Neuronal stem cell (in vitro differentiated cells): Measurements from ENCODE around the gene C3orf70.

ENCODE experiments used
- DNase-seq: peaks from one replicate; pipeline ENCODE4 v3.0.0-alpha.2; 2013; ENCODE audit warnings: low spot score
- H2AFZ ChIP-seq: one replicate; pipeline ENCODE4 v1.6.1; 2013; ENCODE audit warnings: mild to moderate bottlenecking, low read length, inconsistent platforms
- H2AK5ac ChIP-seq: 2 replicates; pipeline ENCODE4 v1.6.1; 2013; ENCODE audit warnings: low read depth, mild to moderate bottlenecking, inconsistent platforms, low read length, moderate library complexity, mixed read lengths
- H2BK120ac ChIP-seq: 2 replicates; pipeline ENCODE4 v1.6.1; 2013; ENCODE audit warnings: low read depth, mild to moderate bottlenecking, inconsistent platforms, low read length, moderate library complexity, mixed read lengths
- H2BK12ac ChIP-seq: one replicate; pipeline ENCODE4 v1.6.1; 2013; ENCODE audit warnings: low read length, inconsistent platforms
- H2BK15ac ChIP-seq: 2 replicates; pipeline ENCODE4 v1.6.1; 2013; ENCODE audit warnings: mild to moderate bottlenecking, low read length, inconsistent platforms, mixed read lengths
- H2BK5ac ChIP-seq: one replicate; pipeline ENCODE4 v1.6.1; 2013; ENCODE audit warnings: inconsistent platforms, mild to moderate bottlenecking, low read length, moderate library complexity
- H3K14ac ChIP-seq: one replicate; pipeline ENCODE4 v1.6.1; 2013; ENCODE audit warnings: low read length, inconsistent platforms
- H3K18ac ChIP-seq: 2 replicates; pipeline ENCODE4 v1.6.1; 2013; ENCODE audit warnings: low read length, inconsistent platforms
- H3K23ac ChIP-seq: 2 replicates; pipeline ENCODE4 v1.6.1; 2013; ENCODE audit warnings: low read depth, mild to moderate bottlenecking, mixed read lengths, low read length, inconsistent platforms; ENCODE audit not compliant: poor library complexity
- H3K27ac ChIP-seq: replicated peaks from 3 replicates; pipeline ENCODE4 v1.5.1; 2013; ENCODE audit warnings: low read length, inconsistent platforms
- H3K27me3 ChIP-seq, 3 experiments: 2 replicates each; pipeline ENCODE4 v1.6.1; 2013; ENCODE audit warnings: low read length in 3 of 3, mild to moderate bottlenecking in 2 of 3, inconsistent platforms in 1 of 3, low read depth in 1 of 3, mixed read lengths in 1 of 3, moderate library complexity in 1 of 3; ENCODE audit not compliant: control insufficient read depth in 3 of 3, insufficient read depth in 3 of 3
- H3K36me3 ChIP-seq, 2 donors: replicated peaks in 1 of 2; 2 replicates each; pipeline ENCODE4 v1.6.1; 2013; ENCODE audit warnings: low read length in 2 of 2; ENCODE audit not compliant: control insufficient read depth in 2 of 2, insufficient read depth in 2 of 2
- H3K4ac ChIP-seq: 2 replicates; pipeline ENCODE4 v1.6.1; 2013; ENCODE audit warnings: inconsistent platforms, mild to moderate bottlenecking, low read length, moderate library complexity
- H3K4me1 ChIP-seq, 2 donors: 1 replicate in 1 of 2; 2 replicates in 1 of 2; pipeline ENCODE4 v1.6.1; 2013; ENCODE audit warnings: low read length in 2 of 2, low read depth in 1 of 2; ENCODE audit not compliant: control insufficient read depth in 2 of 2, insufficient read depth in 1 of 2
- H3K4me2 ChIP-seq: one replicate; pipeline ENCODE4 v1.6.1; 2013; ENCODE audit warnings: mild to moderate bottlenecking, low read length, inconsistent platforms; ENCODE audit not compliant: insufficient read depth, poor library complexity, severe bottlenecking
- H3K4me3 ChIP-seq, 2 donors: 2 replicates each; pipeline ENCODE4 v1.5.1; 2013; ENCODE audit warnings: low read length in 2 of 2, mild to moderate bottlenecking in 2 of 2, inconsistent platforms in 1 of 2, moderate library complexity in 1 of 2
- H3K79me1 ChIP-seq: one replicate; pipeline ENCODE4 v1.6.1; 2013; ENCODE audit warnings: low read depth, mild to moderate bottlenecking, inconsistent platforms, low read length, moderate library complexity
- H3K9ac ChIP-seq: one replicate; pipeline ENCODE4 v1.6.1; 2013; ENCODE audit warnings: mild to moderate bottlenecking, low read depth, low read length, inconsistent platforms; ENCODE audit not compliant: poor library complexity
- H3K9me3 ChIP-seq, 2 donors: replicated peaks in 1 of 2; 2 replicates each; pipeline versions ENCODE3 to v1.6.1; 2013; ENCODE audit warnings: low read length in 2 of 2, mild to moderate bottlenecking in 2 of 2, inconsistent platforms in 1 of 2, low read depth in 1 of 2, mixed read lengths in 1 of 2, moderate library complexity in 1 of 2; ENCODE audit not compliant: control insufficient read depth in 2 of 2, insufficient read depth in 1 of 2
- H4K8ac ChIP-seq: one replicate; pipeline ENCODE4 v1.6.1; 2013; ENCODE audit warnings: low read depth, mild to moderate bottlenecking, inconsistent platforms, low read length, moderate library complexity
- H4K91ac ChIP-seq: one replicate; pipeline ENCODE4 v1.6.1; 2013; ENCODE audit warnings: low read length, low read depth, mild to moderate bottlenecking, inconsistent platforms; ENCODE audit not compliant: poor library complexity
- WGBS, 2 donors: extraction: QIAGEN DNeasy Blood & Tissue Kit; methylation state at CpG; one replicate each; pipeline ENCODE4 v1.1.7; 2013; ENCODE audit warnings: missing lambda C conversion rate in 2 of 2, mixed read lengths in 1 of 2; ENCODE audit not compliant: insufficient read length in 2 of 2, insufficient replicate concordance in 1 of 2; ENCODE audit errors: extremely low coverage in 2 of 2; 5-methylcytosine and 5-hydroxymethylcytosine counted together

The C3orf70 gene

GRCh38 chr3:185144784-185145183, 8.1 kb downstream of the C3orf70 start:
- no peak overlapping the region for H4K8ac ChIP-seq
- H2BK5ac ChIP-seq, result no peak overlapping the region
- no peak overlapping the region for H3K23ac ChIP-seq
- WGBS, 2 donors, result no CpG with 5 or more reads among the region's 3 CpGs
- H3K4me1 ChIP-seq, result no peaks in the 10 kb centered on the region
- no peak overlapping the region for H3K18ac ChIP-seq
- no peaks in the 10 kb centered on the region for H3K79me1 ChIP-seq
- H4K91ac ChIP-seq, result no peak overlapping the region
- H3K9ac ChIP-seq, result no peak overlapping the region
- no peak overlapping the region for H3K4me2 ChIP-seq
- H3K9me3 ChIP-seq, result no peaks in the 10 kb centered on the region
- no peaks in the 10 kb centered on the region for H3K36me3 ChIP-seq
- H3K27ac ChIP-seq, result no peak overlapping the region
- H2BK15ac ChIP-seq, result no peak overlapping the region
- no peak overlapping the region for H2AK5ac ChIP-seq
- H3K14ac ChIP-seq, result no peak overlapping the region
- H3K4ac ChIP-seq, result no peak overlapping the region
- no peak overlapping the region for H2BK12ac ChIP-seq
- H2BK120ac ChIP-seq, result no peak overlapping the region
- H3K4me3 ChIP-seq, result no peak overlapping the region
- DNase-seq, result no peak
- peaks cover 0 to 7% (median 0%) of the 10 kb centered on the region in 3 experiments for H3K27me3 ChIP-seq
- H2AFZ ChIP-seq, result no peak overlapping the region

DNA sequence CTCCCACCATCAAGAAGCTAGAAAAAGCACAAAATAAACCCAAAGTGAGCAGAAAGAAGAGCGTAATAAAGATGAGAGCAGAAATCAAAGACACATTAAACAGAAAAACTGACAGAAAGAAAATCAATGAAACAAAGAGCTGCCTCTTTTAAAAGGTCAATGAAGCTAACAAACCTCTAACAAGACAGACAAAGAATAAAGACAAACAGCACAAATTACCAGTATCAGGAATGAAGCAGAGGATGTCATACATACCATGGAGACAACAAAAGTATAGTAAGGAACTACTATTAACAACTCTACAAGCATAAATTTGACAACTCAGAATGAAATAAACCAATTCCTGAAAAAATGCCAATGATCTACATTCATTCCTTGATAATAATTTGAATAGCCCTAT, 15.0 kb downstream of the C3orf70 start:
- no CpG with 5 or more reads among the region's 1 CpG for WGBS, 2 donors
- Histone ChIP-seq H4K8ac (no peak overlapping the region), H3K36me3 (no peaks in the 10 kb centered on the region), H2BK15ac (no peak overlapping the region), H3K27me3 (no peaks in the 10 kb centered on the region), H3K4me2 (no peak overlapping the region), H3K23ac (no peak overlapping the region), H2AK5ac (no peak overlapping the region), H4K91ac (no peak overlapping the region), H2AFZ (no peak overlapping the region), H3K4me1 (peaks cover 0 to 2% of the 10 kb centered on the region in 2 donors), H3K4ac (no peak overlapping the region), H3K4me3 (no peak overlapping the region), H3K9me3 (no peaks in the 10 kb centered on the region), H3K18ac (no peak overlapping the region), H3K14ac (no peak overlapping the region), H3K79me1 (no peaks in the 10 kb centered on the region), H2BK120ac (no peak overlapping the region), H2BK5ac (no peak overlapping the region), H3K27ac (no peak overlapping the region), H2BK12ac (no peak overlapping the region), H3K9ac (no peak overlapping the region)
- DNase-seq, result no peak

DNA sequence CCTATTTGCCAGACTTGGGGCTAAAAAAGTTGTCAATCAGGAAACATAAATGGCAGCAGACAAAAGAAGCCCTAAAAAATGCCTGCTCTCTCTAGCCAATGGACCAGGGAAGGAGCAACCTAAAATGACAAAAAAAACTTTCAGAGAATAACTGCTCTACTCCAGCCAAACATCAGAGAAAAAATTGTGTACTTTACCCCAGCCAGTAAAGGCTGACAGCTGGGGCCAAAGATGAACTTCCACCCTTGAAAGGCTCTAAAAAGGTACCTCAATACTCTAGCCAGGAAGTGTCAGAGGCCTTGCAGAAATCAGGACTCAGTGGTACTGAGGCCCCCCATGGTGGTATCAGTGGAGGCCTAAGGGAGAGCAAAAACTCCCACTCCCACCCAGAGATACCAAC, 18.4 kb downstream of the C3orf70 start:
- no peak overlapping the region for H2AFZ ChIP-seq
- no peak for DNase-seq

GRCh38 chr3:185131602-185132256, 21.1 kb downstream of the C3orf70 start:
- peaks cover 0 to 4% of the 10 kb centered on the region in 2 donors for H3K4me1 ChIP-seq
- no peaks in the 10 kb centered on the region for H3K9me3 ChIP-seq
- H3K14ac ChIP-seq, result no peak overlapping the region
- H3K4me2 ChIP-seq, result no peak overlapping the region
- H2BK5ac ChIP-seq, result no peak overlapping the region
- H4K91ac ChIP-seq, result no peak overlapping the region
- H3K9ac ChIP-seq, result no peak overlapping the region
- no peak overlapping the region for H4K8ac ChIP-seq
- H2AFZ ChIP-seq, result no peak overlapping the region
- no peak overlapping the region for H3K4ac ChIP-seq
- no peak overlapping the region for H3K23ac ChIP-seq
- no peak overlapping the region for H2BK15ac ChIP-seq
- no CpG with 5 or more reads among the region's 2 CpGs for WGBS, 2 donors
- DNase-seq, result no peak
- no peak overlapping the region for H2AK5ac ChIP-seq
- H3K27me3 ChIP-seq, result no peaks in the 10 kb centered on the region
- no peak overlapping the region for H3K4me3 ChIP-seq
- H3K27ac ChIP-seq, result no peak overlapping the region
- no peaks in the 10 kb centered on the region for H3K79me1 ChIP-seq
- H2BK120ac ChIP-seq, result no peak overlapping the region
- H3K36me3 ChIP-seq, result no peaks in the 10 kb centered on the region
- no peak overlapping the region for H2BK12ac ChIP-seq
- H3K18ac ChIP-seq, result no peak overlapping the region

More for the DNA sequence above, 18.4 kb downstream of the C3orf70 start:
- no peak overlapping the region for H2BK15ac ChIP-seq
- H2BK120ac ChIP-seq, result no peak overlapping the region
- H3K14ac ChIP-seq, result no peak overlapping the region
- H4K8ac ChIP-seq, result no peak overlapping the region
- no peak overlapping the region for H3K9ac ChIP-seq
- no peak overlapping the region for H2AK5ac ChIP-seq
- no peaks in the 10 kb centered on the region for H3K27me3 ChIP-seq
- H2BK12ac ChIP-seq, result no peak overlapping the region
- no peak overlapping the region for H3K18ac ChIP-seq
- no peak overlapping the region for H3K23ac ChIP-seq
- H3K4ac ChIP-seq, result no peak overlapping the region
- H3K4me3 ChIP-seq, result no peak overlapping the region
- H3K4me1 ChIP-seq, result peaks cover 0 to 4% of the 10 kb centered on the region in 2 donors
- H2BK5ac ChIP-seq, result no peak overlapping the region
- no peak overlapping the region for H3K4me2 ChIP-seq
- H3K27ac ChIP-seq, result no peak overlapping the region
- no peaks in the 10 kb centered on the region for H3K79me1 ChIP-seq
- H4K91ac ChIP-seq, result no peak overlapping the region
- H3K9me3 ChIP-seq, result no peaks in the 10 kb centered on the region
- H3K36me3 ChIP-seq, result no peaks in the 10 kb centered on the region
